Measurements from ENCODE around the gene TARS2.

Gene TARS2

DNA sequence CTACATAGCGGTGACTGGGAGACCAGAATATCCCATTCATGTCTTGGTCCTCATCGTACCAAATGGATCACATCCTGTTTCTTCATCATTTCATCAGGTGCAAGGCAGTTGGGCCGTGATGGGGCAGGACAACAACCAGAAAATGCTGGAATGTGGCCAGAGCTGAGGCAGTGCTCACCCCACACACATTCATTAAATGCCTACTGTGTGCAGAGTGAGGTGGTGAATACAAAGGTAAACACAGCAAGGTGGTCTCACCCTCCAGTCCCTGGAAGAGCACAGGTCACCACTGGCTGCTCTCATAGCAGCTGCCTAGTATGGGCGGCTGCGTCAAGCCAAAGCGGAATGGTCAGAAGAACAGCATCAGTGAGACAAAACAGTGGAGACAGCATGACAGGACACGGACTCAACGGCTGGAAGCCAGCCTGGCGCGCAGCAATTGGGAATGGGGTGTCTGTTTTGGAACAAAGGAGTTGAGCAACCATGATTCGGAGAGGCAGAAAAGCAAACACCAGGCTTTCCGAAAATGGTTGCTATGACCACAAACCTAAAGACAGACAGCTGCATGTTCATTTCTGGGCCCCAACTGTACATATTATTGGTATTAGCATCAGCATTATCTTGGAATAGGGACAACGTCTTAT, 56.4 kb downstream of the TARS2 start:
- no peak for DNase-seq

DNA sequence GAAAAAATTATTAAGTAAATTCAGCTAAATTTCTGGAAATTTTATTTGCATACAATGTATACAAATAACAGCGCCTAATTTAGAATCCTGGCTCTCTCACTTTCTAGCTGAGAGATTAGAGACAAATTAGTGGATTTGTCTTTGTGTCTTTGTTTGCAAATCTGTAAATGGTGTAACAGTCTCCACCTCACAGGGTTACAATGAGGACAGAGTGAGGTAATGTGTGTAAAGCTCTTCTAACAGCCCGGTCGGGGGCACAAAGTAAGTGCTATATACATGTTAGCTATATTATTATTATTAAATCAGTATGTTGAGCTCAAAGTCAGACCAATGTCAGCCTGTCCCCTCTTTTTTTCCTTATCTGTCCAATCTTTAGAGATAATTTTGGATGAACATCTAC, 57.0 kb downstream of the TARS2 start:
- DNase-seq = no peak

DNA sequence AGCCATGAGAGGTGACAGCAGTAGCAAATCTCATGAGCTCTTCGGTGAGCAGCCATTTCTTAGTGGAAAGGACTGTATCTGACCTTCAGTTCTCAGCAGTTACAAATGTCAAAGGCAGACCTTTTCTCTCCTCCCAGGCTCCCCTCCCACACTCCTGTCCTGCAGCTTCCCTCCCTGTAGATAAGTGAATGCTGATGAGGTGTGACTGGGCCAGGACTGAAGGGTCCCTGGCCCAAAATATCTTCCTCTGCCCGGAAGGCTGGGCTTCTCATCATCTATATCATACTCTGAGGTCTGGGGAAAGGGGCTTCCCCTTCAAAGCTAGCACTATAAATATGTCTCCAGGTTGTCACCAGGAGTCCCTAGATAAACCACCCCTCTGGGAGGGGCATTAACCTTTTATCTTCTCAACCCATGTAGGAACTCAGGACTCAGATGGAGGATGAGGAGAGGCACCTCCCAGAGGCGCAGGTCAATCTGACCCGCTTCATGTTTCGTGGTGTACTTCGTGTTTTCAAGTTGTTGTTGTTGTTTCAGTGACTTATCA, 58.3 kb downstream of the TARS2 start:
- no peak for DNase-seq

DNA sequence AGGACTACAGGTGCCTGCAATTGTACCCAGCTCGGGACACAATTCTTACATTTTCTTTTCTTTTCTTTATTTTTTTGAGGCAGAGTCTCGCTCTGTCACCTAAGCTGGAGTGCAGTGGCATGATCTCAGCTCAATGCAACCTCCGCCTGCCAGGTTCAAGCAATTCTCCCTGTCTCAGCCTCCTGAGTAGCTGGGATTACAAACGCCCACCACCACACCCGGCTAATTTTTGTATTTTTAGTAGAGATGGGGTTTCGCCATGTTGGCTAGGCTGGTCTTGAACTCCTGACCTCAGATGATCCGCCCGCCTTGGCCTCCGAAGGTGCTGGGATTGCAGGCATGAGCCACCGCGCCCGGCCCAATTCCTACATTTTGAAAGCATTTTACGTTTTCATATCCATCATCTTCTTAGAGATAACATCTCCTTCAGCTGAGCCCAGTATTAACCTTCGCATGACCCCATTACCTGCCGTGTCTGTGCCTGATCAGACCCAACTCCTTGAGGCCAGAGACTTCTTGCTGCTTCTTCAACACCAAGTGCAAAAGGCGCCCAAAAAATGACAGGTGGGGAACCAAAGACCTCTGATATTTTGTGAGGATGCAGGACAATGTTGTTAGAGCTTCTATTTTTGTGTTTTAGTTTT, 59.2 kb downstream of the TARS2 start:
- no peak for DNase-seq

DNA sequence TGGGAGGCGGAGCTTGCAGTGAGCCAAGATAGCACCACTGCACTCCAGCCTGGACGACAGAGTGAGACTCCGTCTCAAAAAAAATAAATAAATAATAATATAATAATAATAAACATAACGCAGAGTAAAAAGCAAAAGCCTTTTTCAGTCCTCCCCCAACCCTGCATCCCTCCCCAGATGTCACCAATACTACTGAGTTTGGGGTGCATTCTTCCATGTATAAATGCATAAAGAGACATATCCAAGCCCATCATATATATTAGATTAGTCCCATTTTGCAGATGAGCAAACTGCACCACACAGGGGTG, 61.1 kb downstream of the TARS2 start:
- no peak for DNase-seq

DNA sequence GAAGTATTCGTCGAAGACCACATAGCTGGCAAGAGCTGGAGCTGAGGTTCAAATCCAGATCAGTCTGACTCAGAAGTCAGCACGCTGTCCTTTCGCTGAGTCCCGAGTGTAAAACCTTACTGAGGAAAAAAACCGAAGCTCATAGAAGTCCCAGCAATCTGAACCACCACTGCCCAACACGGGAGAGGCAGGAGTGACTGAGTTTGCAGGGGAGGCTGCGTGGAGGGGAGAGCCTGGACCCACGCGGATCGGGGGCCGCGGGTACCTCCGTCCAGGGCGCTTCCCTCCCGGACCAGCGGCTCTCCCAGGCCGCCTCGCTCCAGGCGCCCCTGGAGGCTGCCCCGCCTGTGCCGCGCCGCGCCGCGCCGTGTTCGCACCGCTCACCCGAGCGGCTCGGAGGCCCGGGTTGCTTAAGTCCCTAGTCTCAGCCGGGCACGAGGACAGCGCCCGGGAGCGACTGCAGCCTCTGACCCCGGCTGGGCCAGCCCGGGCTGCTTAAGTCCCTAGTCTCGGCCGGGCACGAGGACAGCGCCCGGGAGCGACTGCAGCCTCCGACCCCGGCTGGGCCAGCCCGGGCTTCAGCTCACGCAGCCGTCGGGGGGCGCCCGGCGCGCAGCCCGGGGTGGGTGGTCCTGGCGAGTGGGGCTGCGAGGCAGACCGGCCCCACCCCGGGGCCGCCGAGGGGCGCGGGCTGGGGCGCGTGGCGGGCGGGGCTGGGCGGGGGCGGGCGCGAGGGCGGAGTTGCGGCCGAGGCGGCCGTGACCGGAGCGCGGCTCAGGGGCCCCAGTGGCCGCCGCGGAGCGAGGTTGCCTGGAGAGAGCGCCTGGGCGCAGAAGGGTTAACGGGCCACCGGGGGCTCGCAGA, 61.6 kb downstream of the TARS2 start, which contains the start of gene ADAMTSL4:
ADAMTSL4 (plus strand) TSS at position 777 of the 864 bp plus-strand sequence. CDS start 2,881 bp downstream, outside the sequence.
- no peak for DNase-seq

DNA sequence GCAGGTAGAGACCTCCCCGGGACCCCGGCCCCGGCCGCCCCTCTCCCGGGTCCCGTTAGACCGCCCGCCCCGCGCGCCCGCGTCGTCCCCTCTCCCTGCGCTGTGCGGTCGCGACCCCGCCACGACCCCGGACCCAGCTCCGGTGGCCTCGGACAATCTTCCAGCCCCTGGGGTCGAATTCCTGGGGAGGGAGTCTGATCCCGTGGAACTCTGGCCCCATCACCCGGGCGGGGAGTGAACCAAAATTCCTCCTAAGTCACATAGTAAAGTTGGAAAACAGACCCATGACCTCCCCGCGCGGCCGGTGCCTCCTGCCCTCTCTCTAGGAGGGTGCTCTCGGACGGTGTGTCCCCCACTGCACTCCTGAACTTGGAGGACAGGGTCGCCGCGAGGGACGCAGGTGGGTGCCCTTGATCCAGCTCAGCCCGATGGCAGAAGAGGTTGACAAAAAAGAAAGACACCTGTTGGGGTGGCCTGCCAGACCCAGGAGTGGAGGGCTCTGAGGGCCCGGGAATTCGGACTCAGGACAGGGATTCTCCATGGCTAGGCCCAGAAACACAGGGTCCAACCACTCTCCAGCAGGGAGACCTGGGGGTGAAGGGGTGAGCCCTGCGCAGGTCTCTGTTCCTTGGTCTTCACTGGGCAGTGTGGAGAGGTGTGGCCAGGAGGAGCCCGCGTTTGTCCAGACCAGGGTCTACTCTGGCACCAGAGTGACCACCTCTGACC, 62.4 kb downstream of the TARS2 start:
- DNase-seq = no peak

DNA sequence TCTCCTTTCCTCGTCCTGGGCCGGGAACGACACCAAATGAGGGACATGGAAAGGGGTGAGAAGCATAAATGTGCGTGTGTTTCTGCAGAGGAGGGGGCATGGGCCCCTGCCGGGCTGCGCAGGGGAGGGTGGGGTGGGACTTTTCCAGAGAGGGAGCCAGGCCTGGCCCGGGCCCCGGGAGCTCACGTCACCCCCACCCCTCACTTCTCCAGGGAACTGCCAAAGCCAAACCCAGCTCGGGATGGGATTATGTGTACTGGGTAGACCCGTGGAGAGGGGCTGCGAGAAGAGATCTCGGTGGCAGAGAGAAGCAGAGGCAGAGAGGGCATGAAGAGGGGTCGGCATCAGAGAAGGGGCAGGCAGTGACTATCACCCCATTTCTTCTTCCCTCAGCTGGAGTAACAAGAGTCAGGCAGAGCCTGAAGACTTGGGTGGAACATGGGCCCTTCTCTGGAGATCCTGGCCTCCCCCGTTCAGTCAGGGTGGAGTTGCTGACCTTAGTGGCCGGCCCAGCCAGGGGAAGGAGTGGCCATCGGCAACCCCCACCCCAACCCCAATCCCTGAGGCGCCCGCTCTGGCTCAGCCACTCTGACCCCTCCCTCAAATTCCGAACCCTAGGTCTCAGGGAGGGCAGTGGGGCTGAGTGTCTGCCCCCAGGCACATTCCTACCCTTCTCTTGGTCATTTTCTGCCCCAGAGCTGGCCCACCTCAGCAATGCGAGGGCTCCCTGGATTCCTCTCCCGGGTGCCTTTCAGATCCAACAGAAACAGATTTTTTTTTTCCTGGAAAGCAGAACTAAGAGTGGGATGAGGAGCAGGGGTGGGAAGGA, 63.2 kb downstream of the TARS2 start:
- DNase-seq = no peak

DNA sequence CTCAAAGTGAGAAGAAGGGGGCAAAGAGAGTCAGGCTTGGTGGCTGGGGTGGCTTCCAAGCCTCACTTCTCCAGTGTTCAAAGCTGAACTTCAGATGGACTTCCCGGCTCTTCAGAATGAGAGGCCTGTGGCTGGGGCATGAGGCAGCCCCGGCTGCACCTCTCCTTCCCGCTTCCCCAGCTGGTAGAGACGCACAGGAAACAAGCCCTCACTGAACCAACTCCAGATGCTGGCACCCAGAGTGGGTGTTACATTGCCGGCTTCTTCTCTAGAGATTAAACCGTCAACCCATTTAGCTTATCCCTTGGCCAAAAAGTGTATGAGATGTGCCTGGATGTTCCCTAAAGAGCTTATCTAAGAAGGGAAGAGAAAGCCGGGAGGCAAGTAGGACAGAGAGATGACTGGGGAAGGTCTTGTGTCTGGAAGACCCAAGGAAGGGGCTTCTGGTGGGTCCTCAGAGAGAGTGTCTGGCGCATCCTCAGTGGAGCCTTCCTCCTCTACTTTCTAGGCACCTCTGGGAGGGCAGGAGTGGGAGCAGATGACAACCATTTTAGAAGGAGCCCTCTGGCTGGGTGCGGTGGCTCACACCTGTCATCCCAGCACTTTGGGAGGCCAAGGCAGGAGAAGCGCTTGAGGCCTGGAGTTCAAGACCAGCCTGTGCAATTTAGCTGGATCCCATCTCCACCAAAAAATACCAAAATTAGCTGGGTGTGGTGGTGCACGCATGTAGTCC, 64.0 kb downstream of the TARS2 start:
- DNase-seq = no peak

DNA sequence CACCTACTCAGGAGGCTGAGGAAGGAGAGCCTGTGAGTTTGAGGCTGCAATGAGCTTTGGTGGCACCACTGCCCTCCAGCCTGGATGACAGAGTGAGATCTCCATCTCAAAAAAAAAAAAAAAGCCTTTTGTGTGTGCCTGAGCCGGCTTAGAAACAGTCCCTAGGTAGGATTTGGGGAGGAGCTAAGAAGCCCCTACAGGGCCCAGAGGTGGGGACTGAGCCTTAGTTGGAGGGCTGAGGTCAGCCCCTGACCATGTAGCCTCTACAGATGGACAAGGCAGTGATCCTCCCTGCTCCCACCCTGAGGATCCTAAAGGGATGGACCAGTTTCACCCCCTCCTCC, 64.5 kb downstream of the TARS2 start:
- no peak for DNase-seq

DNA sequence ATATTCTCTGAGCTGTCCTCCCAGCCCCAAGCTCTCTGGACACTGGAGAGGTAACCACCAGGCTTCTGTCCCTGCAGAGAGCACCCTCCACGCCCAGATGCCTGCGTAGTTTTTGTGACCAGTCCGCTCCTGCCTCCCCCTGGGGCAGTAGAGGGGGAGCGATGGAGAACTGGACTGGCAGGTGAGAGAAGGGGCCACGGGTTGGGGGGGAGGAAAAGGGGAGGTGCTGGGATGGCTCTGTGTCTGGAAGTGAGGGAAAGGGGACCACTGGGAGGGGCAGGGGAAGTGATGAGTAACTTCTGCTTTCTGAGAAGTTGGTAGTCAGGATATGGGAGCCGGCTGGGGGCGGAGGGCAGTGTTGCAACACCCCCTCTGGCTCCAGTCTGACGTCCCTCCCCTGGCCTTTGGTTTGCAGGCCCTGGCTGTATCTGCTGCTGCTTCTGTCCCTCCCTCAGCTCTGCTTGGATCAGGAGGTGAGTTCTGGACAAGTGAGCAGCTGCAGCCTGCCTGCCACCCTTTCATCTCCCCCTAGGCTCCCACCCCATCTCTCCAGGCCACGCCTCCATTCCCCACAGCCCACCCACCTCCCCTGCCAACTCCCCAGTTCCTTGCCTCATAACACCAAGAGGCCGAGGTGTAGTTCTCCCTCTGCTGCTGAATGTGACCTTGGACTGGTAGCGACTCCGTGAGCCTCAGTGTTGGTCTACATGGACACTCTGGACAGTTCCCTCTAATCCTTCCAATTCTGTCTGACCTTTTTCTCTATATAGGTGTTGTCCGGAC, 65.1 kb downstream of the TARS2 start:
- DNase-seq = no peak

DNA sequence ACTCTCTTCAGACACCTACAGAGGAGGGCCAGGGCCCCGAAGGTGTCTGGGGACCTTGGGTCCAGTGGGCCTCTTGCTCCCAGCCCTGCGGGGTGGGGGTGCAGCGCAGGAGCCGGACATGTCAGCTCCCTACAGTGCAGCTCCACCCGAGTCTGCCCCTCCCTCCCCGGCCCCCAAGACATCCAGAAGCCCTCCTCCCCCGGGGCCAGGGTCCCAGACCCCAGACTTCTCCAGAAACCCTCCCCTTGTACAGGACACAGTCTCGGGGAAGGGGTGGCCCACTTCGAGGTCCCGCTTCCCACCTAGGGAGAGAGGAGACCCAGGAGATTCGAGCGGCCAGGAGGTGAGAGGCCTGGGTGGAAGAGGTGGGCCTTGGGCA, 65.7 kb downstream of the TARS2 start:
- no peak for DNase-seq

DNA sequence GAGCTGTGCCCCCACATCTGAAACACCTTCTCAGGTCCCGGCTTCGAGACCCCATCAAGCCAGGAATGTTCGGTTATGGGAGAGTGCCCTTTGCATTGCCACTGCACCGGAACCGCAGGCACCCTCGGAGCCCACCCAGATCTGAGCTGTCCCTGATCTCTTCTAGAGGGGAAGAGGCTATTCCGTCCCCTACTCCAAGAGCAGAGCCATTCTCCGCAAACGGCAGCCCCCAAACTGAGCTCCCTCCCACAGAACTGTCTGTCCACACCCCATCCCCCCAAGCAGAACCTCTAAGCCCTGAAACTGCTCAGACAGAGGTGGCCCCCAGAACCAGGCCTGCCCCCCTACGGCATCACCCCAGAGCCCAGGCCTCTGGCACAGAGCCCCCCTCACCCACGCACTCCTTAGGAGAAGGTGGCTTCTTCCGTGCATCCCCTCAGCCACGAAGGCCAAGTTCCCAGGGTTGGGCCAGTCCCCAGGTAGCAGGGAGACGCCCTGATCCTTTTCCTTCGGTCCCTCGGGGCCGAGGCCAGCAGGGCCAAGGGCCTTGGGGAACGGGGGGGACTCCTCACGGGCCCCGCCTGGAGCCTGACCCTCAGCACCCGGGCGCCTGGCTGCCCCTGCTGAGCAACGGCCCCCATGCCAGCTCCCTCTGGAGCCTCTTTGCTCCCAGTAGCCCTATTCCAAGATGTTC, 66.3 kb downstream of the TARS2 start:
- DNase-seq = no peak

DNA sequence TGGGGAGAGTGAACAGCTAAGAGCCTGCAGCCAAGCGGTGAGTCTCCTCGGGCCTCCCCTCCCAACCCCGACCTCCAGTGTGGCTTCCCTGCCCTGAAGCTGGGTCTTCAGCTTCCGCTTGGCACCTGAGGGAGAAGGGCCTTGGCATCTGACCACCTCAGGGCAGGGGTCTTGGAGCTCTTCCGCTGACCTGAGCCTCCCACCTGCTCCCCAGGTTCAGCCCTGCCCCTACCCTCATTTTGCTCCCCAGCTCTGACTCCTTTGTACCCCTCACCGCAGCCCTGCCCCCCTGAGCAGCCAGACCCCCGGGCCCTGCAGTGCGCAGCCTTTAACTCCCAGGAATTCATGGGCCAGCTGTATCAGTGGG, 66.8 kb downstream of the TARS2 start:
- DNase-seq = no peak

DNA sequence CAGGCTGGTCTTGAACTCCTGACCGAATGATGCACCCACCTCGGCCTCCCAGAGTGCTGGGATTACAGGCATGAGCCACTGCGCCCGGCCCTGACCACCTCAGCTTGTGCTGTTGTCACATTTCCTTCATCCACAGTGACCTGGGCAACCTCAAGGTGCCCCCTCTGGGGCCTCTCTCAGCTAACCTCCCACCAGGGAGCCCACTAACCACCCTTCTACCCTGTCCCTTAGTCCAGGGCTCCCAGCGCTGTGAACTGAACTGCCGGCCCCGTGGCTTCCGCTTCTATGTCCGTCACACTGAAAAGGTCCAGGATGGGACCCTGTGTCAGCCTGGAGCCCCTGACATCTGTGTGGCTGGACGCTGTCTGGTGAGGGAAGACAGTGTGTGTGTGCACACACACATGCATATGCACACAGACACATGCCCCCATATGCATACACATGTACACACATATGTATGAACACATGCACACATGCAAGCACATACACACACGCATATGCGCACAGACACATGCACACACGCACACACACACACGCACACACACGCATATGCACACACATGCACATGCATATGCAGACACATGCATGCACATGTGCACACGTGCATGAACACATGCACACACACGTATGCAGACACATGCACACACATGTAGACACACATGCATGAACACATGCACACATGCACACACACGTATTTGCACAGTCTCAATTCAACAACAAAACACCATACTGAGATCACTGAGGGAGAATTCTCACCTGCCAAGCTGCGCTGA, 68.2 kb downstream of the TARS2 start:
- no peak for DNase-seq

DNA sequence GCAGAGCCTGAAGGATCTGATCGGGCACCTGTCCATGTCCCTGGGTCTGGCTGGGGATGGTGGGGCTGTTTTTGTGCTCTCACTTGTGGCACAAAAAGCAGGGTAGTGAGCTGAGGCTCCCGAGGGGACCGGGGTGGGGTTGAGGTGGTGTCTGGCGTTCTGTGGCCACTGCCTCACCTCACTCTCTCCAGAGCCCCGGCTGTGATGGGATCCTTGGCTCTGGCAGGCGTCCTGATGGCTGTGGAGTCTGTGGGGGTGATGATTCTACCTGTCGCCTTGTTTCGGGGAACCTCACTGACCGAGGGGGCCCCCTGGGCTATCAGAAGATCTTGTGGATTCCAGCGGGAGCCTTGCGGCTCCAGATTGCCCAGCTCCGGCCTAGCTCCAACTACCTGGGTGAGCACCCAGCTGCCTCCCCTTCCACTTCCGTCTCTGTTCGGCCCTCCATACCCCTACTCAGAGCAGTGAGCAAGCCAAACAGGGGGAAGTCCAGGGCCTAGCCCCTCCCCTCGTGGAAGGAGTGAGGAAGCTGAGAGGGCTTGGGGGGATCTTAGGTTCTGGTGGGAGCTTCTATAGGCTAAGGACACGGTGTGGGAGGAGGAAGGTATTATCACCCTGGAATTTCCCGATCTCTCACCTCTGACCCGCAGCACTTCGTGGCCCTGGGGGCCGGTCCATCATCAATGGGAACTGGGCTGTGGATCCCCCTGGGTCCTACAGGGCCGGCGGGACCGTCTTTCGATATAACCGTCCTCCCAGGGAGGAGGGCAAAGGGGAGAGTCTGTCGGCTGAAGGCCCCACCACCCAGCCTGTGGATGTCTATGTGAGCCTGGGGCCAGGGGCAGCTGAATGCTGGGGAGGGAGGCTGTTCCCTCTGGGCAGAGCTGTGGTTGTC, 69.0 kb downstream of the TARS2 start:
- DNase-seq = no peak

DNA sequence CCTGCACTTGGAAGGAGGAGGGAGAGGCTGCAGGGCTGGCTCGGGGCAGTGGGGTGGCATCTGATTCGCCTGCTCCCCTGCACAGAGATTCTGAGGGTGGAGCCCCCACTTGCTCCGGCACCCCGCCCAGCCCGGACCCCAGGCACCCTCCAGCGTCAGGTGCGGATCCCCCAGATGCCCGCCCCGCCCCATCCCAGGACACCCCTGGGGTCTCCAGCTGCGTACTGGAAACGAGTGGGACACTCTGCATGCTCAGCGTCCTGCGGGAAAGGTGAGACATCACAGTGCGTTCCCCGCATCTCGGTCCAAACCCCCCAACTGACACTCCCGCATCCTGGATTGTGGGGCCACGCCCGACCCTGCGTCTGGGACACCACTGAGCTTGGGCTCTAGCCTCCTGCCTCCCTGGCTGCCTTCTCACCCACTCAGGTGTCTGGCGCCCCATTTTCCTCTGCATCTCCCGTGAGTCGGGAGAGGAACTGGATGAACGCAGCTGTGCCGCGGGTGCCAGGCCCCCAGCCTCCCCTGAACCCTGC, 69.9 kb downstream of the TARS2 start:
- no peak for DNase-seq
